Left kidney (tissue), 2 donors: Measurements from ENCODE around the gene SSH3. TPM values are rescaled to one million over a fixed set of nuclear protein-coding genes. Genes with fewer than 3 reads are reported as not detected.
A peak's percentile ranks its signal among the peaks of the same experiment; 100 is the strongest.

ENCODE experiments used
- DNase-seq: peaks from one replicate; pipeline ENCODE4 v3.0.0-alpha.2; 2013
- polyA plus RNA-seq: library from polyadenylated mRNA; unstranded; fragments of 120-200 nt; gene quantifications from one replicate; pipeline ENCODE4 v1.2.1, GENCODE V29; 2013; ENCODE audit not compliant: insufficient read length

SSH3 gene
- polyA plus RNA-seq, 1 donor: 22.8 TPM

- no peak for DNase-seq
These were observed 23.6 kb upstream of the SSH3 start for GRCh38 chr11:67279589-67280340.

GRCh38 chr11:67280341-67280787 is 23.0 kb upstream of the SSH3 start:
- no peak for DNase-seq

GRCh38 chr11:67280788-67281551 is 22.4 kb upstream of the SSH3 start:
- no peak for DNase-seq

GRCh38 chr11:67281552-67282150 is 21.7 kb upstream of the SSH3 start:
- no peak for DNase-seq

GRCh38 chr11:67282155-67282875 is 21.0 kb upstream of the SSH3 start:
- DNase-seq: no peak

- DNase-seq: no peak
These were observed 20.4 kb upstream of the SSH3 start for GRCh38 chr11:67282876-67283371.

GRCh38 chr11:67283481-67283963 is 19.8 kb upstream of the SSH3 start:
- no peak for DNase-seq

- DNase-seq: no peak
These were observed 18.4 kb upstream of the SSH3 start for GRCh38 chr11:67284811-67285540.

- DNase-seq: no peak
These were observed 17.5 kb upstream of the SSH3 start for GRCh38 chr11:67285541-67286498.

- DNase-seq: no peak
These were observed 16.6 kb upstream of the SSH3 start for GRCh38 chr11:67286621-67287333.

GRCh38 chr11:67287355-67288197 is 15.8 kb upstream of the SSH3 start:
- DNase-seq: no peak

GRCh38 chr11:67288198-67288451 is 15.2 kb upstream of the SSH3 start:
- no peak for DNase-seq

GRCh38 chr11:67288452-67289225 is 14.7 kb upstream of the SSH3 start:
- DNase-seq: peak; percentile 86

- DNase-seq: no peak
These were observed 14.1 kb upstream of the SSH3 start, which contains the start of gene ANKRD13D for GRCh38 chr11:67289226-67289650. Gene ANKRD13D (plus strand): TSS chr11:67289303. CDS start chr11:67289461, 158 bp downstream.

GRCh38 chr11:67289651-67290479 is 13.5 kb upstream of the SSH3 start:
- DNase-seq: no peak

- no peak for DNase-seq
These were observed 12.5 kb upstream of the SSH3 start for GRCh38 chr11:67290801-67291200.
